ENCODE measurements around the gene SLC15A2. TPM values are rescaled to one million over a fixed set of nuclear protein-coding genes. Genes with fewer than 3 reads are reported as not detected.
"Not testable (repeated sequence)": the region's sequence is repeated elsewhere in the genome, so short reads cannot be mapped to it uniquely, and the experiment has no call there.

The SLC15A2 gene
- total RNA-seq, 4 donors from 2014 or later, result 1.9 to 4.9 (median 4.4) TPM

DNA sequence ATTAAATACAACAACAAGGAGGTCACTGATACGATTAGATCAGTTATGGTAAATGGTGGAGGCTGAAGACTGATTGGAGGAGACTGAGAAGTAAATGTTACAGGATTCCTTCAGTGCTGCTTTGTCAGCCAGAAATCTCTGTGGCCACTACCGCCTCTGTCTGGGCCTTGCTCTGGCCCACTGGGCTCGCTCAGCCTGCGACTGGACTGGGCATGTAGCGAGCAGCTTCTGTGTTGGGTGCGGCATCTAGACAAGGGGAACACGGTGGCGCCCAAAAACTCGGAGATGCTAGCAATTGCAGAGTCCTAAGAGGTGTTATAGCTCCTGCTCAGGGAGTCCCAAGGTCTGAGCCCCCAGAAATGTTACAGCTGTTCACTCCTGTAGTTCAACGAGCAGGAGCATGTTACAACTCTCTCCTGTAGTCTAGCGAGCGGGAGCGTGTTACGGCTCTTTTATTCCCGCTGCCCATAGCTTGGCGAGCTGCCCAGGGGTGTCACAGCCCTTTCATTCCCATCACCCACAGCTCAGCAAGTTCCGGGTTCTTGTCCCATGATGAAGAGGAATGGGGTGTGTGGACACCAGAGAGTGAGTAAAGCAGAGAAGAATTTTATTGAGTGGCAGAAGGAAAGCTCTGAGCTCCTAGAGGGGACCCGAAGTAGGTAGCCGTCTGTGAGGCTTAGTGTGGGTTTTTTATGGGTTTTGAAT is 24.7 kb downstream of the SLC15A2 start:
- no peaks in the 10 kb centered on the region for H3K36me3 ChIP-seq
- 51 to 73% methylated on average over 10 to 16 of the region's 19 CpGs for WGBS, 2 donors
- no peaks in the 10 kb centered on the region for H3K27me3 ChIP-seq
- H3K4me3 ChIP-seq, result peak overlapping the region in 1 of 4 donors; percentile 36
- TF ChIP-seq, protein P1, sequence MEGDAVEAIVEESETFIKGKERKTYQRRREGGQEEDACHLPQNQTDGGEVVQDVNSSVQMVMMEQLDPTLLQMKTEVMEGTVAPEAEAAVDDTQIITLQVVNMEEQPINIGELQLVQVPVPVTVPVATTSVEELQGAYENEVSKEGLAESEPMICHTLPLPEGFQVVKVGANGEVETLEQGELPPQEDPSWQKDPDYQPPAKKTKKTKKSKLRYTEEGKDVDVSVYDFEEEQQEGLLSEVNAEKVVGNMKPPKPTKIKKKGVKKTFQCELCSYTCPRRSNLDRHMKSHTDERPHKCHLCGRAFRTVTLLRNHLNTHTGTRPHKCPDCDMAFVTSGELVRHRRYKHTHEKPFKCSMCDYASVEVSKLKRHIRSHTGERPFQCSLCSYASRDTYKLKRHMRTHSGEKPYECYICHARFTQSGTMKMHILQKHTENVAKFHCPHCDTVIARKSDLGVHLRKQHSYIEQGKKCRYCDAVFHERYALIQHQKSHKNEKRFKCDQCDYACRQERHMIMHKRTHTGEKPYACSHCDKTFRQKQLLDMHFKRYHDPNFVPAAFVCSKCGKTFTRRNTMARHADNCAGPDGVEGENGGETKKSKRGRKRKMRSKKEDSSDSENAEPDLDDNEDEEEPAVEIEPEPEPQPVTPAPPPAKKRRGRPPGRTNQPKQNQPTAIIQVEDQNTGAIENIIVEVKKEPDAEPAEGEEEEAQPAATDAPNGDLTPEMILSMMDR (IDR thresholded peaks at IDR 0.05), result no peak
- TF ChIP-seq POLR2A (IDR thresholded peaks at IDR 0.05), result no peak
- no peaks in the 10 kb centered on the region for H3K9me3 ChIP-seq
- DNase-seq, result no peak
- H3K27ac ChIP-seq, result peak overlapping the region; percentile 23 to 64 (median 40)
- intact Hi-C loops (cut with DNase I), result no loop called here
- peaks cover 0 to 13% (median 0%) of the 10 kb centered on the region in 3 donors for H3K4me1 ChIP-seq

DNA sequence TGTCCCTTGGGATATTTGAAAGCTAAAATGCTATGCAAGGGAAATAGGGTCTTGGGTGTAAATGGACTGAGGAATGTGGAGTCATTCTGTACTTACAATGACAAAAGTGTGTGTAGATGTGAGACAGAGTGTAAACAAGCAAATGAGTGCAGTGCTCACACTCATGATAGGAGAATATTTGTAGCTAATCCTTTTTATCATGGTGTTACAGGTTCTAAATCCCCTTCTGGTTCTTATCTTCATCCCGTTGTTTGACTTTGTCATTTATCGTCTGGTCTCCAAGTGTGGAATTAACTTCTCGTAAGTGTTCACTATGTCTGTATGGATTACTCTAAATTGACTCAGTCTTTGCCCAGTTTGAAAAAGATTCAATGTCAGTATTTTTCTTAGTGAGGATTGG is 30.5 kb downstream of the SLC15A2 start:
- Histone ChIP-seq H3K9me3 (no peaks in the 10 kb centered on the region), H3K36me3 (peaks cover 0 to 7% (median 0%) of the 10 kb centered on the region in 3 donors), H3K4me3 (no peak overlapping the region), H3K27me3 (no peaks in the 10 kb centered on the region), H3K4me1 (no peaks in the 10 kb centered on the region), H3K27ac (no peak overlapping the region)
- intact Hi-C loops (cut with DNase I), result no loop called here
- 88% methylated on average over 3 of the region's 3 CpGs for WGBS, 2 donors
- DNase-seq, result no peak
- no peak for TF ChIP-seq POLR2A (IDR thresholded peaks at IDR 0.05)
- TF ChIP-seq, protein P1 (IDR thresholded peaks at IDR 0.05), result no peak

DNA sequence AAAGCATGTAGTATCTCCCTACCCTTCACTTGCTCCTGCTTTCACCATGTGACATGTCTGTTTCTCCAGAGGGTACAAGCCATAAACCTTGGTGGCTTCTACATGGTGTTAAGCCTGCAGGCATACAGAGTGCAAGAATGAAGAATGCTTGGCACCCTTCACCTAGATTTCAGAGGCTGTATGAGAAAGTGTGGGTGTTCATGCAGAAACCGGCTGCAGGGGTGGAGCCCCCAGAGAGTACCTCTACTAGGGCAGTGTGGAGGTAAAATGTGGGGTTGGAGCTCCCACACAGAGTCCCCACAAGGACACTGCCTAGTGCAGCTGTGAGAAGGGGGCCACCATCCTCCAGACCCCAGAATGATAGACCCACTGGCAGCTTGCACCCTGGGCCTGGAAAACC is 32.2 kb downstream of the SLC15A2 start:
- intact Hi-C loops (cut with DNase I), result no loop called here

DNA sequence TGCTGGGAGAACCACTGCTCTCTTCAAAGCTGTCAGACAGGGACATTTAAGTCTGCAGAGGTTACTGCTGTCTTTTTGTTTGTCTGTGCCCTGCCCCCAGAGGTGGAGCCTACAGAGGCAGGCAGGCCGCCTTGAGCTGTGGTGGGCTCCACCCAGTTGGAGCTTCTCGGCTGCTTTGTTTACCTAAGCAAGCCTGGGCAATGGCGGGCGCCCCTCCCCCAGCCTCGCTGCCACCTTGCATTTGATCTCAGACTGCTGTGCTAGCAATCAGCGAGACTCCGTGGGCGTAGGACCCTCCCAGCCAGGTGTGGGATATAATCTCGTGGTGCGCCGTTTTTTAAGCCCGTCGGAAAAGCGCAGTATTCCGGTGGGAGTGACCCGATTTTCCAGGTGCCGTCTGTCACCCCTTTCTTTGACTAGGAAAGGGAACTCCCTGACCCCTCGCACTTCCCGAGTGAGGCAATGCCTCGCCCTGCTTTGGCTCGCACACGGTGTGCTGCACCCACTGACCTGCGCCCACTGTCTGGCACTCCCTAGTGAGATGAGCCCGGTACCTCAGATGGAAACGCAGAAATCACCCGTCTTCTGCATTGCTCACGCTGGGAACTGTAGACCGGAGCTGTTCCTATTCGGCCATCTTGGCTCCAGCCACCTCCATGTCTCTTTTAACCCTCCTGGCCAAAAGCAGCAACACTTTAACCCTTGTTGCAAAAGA is 44.1 kb downstream of the SLC15A2 start:
- intact Hi-C loops (cut with DNase I); DNase-seq: not testable (repeated sequence)
- 92 to 94% methylated on average over 25 to 27 of the region's 29 CpGs for WGBS, 2 donors

More for the DNA sequence above, 32.2 kb downstream of the SLC15A2 start:
- DNase-seq, result no peak
- WGBS, 2 donors, result no CpG with 5 or more reads among the region's 1 CpG
- Histone ChIP-seq H3K4me1 (no peaks in the 10 kb centered on the region), H3K27ac (no peak overlapping the region), H3K9me3 (no peaks in the 10 kb centered on the region), H3K4me3 (no peak overlapping the region), H3K36me3 (peaks cover 0 to 16% (median 0%) of the 10 kb centered on the region in 3 donors), H3K27me3 (no peaks in the 10 kb centered on the region)
- TF ChIP-seq, protein P1 (IDR thresholded peaks at IDR 0.05), result no peak
- no peak for TF ChIP-seq POLR2A (IDR thresholded peaks at IDR 0.05)

DNA sequence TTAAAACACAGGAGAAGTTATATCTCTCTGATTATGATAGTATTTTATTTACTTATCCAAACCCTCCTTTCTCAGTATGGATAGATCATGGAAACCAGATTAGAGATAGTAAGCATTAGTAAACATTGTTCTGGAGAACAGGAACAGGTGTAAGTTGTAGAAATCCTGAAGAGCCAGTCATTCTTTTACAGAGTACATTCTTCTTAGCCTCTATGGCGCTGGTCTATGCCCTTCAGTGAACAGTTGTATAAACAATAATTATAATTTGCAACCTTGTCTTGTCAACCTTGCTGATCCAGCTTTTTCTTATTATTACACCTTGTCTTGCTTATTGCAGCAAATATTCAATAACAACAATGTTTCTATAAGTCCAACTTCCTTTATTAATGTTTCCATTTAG is 47.4 kb downstream of the SLC15A2 start:
- Histone ChIP-seq H3K27ac (peak overlapping the region in 3 of 4 donors; percentile 29 to 66 (median 60)), H3K4me1 (peaks cover 0 to 29% (median 0%) of the 10 kb centered on the region in 3 donors), H3K9me3 (no peaks in the 10 kb centered on the region), H3K4me3 (no peak overlapping the region), H3K27me3 (no peaks in the 10 kb centered on the region), H3K36me3 (no peaks in the 10 kb centered on the region)
- WGBS, 2 donors, result 76 to 92% methylated on average over 1 of the region's 1 CpG
- TF ChIP-seq POLR2A (IDR thresholded peaks at IDR 0.05), result no peak
- TF ChIP-seq, protein P1 (IDR thresholded peaks at IDR 0.05), result no peak
- intact Hi-C loops (cut with DNase I), result no loop called here
- DNase-seq, result no peak

More for the DNA sequence above, 44.1 kb downstream of the SLC15A2 start:
- H3K4me3 ChIP-seq, H3K36me3 ChIP-seq, H3K27ac ChIP-seq, H3K27me3 ChIP-seq, H3K9me3 ChIP-seq: not testable (repeated sequence)
- peaks cover 0 to 23% (median 0%) of the 10 kb centered on the region in 3 donors for H3K4me1 ChIP-seq

Data from esophagus squamous epithelium (tissue), 5 donors.